ENCODE results near the gene RPL28.
A peak's percentile ranks its signal among the peaks of the same experiment; 100 is the strongest.

RPL28 gene

GRCh38 chr19:55385724-55386492 is at the start of gene RPL28:
Gene RPL28, plus strand, starts transcription at chr19:55385932. Its CDS starts 426 bp downstream, at chr19:55386358.
- TF ChIP-seq CTCF (IDR thresholded peaks at IDR 0.05; ENCODE audit: insufficient read depth, missing control alignments): no peak
- peak; percentile 81 for DNase-seq (ENCODE audit: insufficient read length, low spot score)
- FAIRE-seq: no peak

GRCh38 chr19:55336101-55336500 is 49.6 kb upstream of the RPL28 start:
- FAIRE-seq (no peak), DNase-seq (ENCODE audit: insufficient read length, low spot score) (no peak)
- TF ChIP-seq CTCF (IDR thresholded peaks at IDR 0.05; ENCODE audit: insufficient read depth, missing control alignments): no peak

GRCh38 chr19:55339105-55339888 is 46.4 kb upstream of the RPL28 start, which contains the start of gene KMT5C:
Gene KMT5C, plus strand, starts transcription at chr19:55339876. Its CDS starts 2,061 bp downstream, at chr19:55341937.
- DNase-seq (ENCODE audit: insufficient read length, low spot score): peak; percentile 86
- peak; percentile 63 for FAIRE-seq
- TF ChIP-seq CTCF (IDR thresholded peaks at IDR 0.05; ENCODE audit: insufficient read depth, missing control alignments): peak; percentile 4

- FAIRE-seq (no peak), DNase-seq (ENCODE audit: insufficient read length, low spot score) (no peak)
- TF ChIP-seq CTCF (IDR thresholded peaks at IDR 0.05; ENCODE audit: insufficient read depth, missing control alignments): no peak
Measured at GRCh38 chr19:55339889-55340783, 45.6 kb upstream of the RPL28 start.

- no peak for DNase-seq (ENCODE audit: insufficient read length, low spot score)
- no peak for FAIRE-seq
- TF ChIP-seq CTCF (IDR thresholded peaks at IDR 0.05; ENCODE audit: insufficient read depth, missing control alignments): peak; percentile 24
Measured at GRCh38 chr19:55340784-55341147, 45.0 kb upstream of the RPL28 start.

GRCh38 chr19:55341171-55341588 is 44.6 kb upstream of the RPL28 start:
- no peak for FAIRE-seq
- TF ChIP-seq CTCF (IDR thresholded peaks at IDR 0.05; ENCODE audit: insufficient read depth, missing control alignments): no peak
- DNase-seq (ENCODE audit: insufficient read length, low spot score): peak; percentile 94
